ENCODE data around the gene GPR61. TPM values are rescaled to one million over a fixed set of nuclear protein-coding genes. Genes with fewer than 3 reads are reported as not detected.
A peak's percentile ranks its signal among the peaks of the same experiment; 100 is the strongest.

Gene GPR61
- total and polyA plus RNA-seq, 2 of the 4 experiments (the other 2 are of a cell fraction): not detected

- intact Hi-C loops (cut with micrococcal nuclease) (no loop called here), dilution Hi-C loops (cut with HindIII; ENCODE audit: low sequenced_read_pairs, unreplicated experiment) (no loop called here), in situ Hi-C loops (cut with MboI; ENCODE audit: low sequenced_read_pairs) (no loop called here)
- H3K9ac ChIP-seq (ENCODE audit: low read depth, low read length): peak within 1 kb of the TSS; percentile 8; the same call in 1 of the 2 replicates
- no TSS peak for BruUV-seq (replicated peaks)
- H3K79me1 ChIP-seq (ENCODE audit: low read depth in 1 of 2, low read length in 2 of 2): no peaks in the 10 kb centered on the region
- H2AK5ac ChIP-seq (ENCODE audit: low read depth, low read length): 0 out of 2 replicates have a peak within 1 kb of the TSS, but pooled peaks have one; percentile 39
- peaks cover 5% of the 10 kb centered on the region for H3K4me1 ChIP-seq (ENCODE audit: control insufficient read depth, insufficient read depth, low read length)
- H3K18ac ChIP-seq (ENCODE audit: low read depth, low read length): no peak within 1 kb of the TSS
- H2AFZ ChIP-seq (replicated peaks; ENCODE audit: low read length, poor library complexity): peak within 1 kb of the TSS; percentile 99
- peak; percentile 93 for ATAC-seq (ENCODE audit: low read depth)
- H4K91ac ChIP-seq (ENCODE audit: insufficient read depth, low read depth, low read length): no peak within 1 kb of the TSS
- peak within 1 kb of the TSS in 1 of 2 experiments; percentile 42; a peak in 1 of 4 replicates for H4K8ac ChIP-seq (ENCODE audit: low read depth in 2 of 2, low read length in 2 of 2)
- H2BK5ac ChIP-seq (ENCODE audit: low read depth, low read length, poor library complexity, severe bottlenecking): no peak within 1 kb of the TSS
- ChIA-PET CTCF (interaction anchor here (0.6 to 4.0 kb wide), 6 partner anchors 9 to 23 kb away, joined by 3 to 13 read pairs (median 3); no protein-coding TSS in a partner anchor), POLR2A (ENCODE audit: unreplicated experiment) (no interaction called here)
- H3K14ac ChIP-seq (replicated peaks; ENCODE audit: low read depth, low read length): no peak within 1 kb of the TSS; the same call in 1 of the 2 replicates
- H2BK20ac ChIP-seq (ENCODE audit: low read depth, low read length): no peak within 1 kb of the TSS
- peaks cover 2% of the 10 kb centered on the region; the same call in 1 of the 2 replicates for H3K36me3 ChIP-seq (ENCODE audit: control insufficient read depth, insufficient read depth, low read length)
- peak; percentile 43 for DNase-seq
- peak; percentile 52; the same call in 1 of the 2 replicates for TF ChIP-seq MAZ (IDR thresholded peaks at IDR 0.05; ENCODE audit: borderline replicate concordance, low read depth, low read length)
- TF ChIP-seq RCOR1 (IDR thresholded peaks at IDR 0.05; ENCODE audit: insufficient replicate concordance, low read length): no peak
- peak; percentile 90 for TF ChIP-seq MXI1 (IDR thresholded peaks at IDR 0.05; ENCODE audit: borderline replicate concordance, low read depth, low read length)
- TF ChIP-seq NFE2L2 (IDR thresholded peaks at IDR 0.05; ENCODE audit: low read depth, low read length): no peak
- TF ChIP-seq USF2 (IDR thresholded peaks at IDR 0.05; ENCODE audit: low read depth, low read length): peak; percentile 10; the same call in 1 of the 2 replicates
- peak; percentile 96 for TF ChIP-seq BHLHE40 (IDR thresholded peaks at IDR 0.05; ENCODE audit: low read depth, low read length)
- no peak for TF ChIP-seq RAD21 (IDR thresholded peaks at IDR 0.05; ENCODE audit: low read length)
- H2BK15ac ChIP-seq (ENCODE audit: low read depth, low read length): no peak within 1 kb of the TSS
- peak within 1 kb of the TSS; percentile 20; the same call in 1 of the 2 replicates for H2BK120ac ChIP-seq (ENCODE audit: low read depth, low read length)
- 3% methylated on average over 40 of the region's 100 CpGs; no CpG with 5 or more reads in 1 of the 2 experiments for WGBS, 2 experiments (ENCODE audit: extremely low coverage in 2 of 2, insufficient read length in 1 of 2)
- H3K56ac ChIP-seq (ENCODE audit: extremely low read depth, insufficient read depth, low read length): no peak within 1 kb of the TSS
- peak within 1 kb of the TSS; percentile 96 for H3K4me2 ChIP-seq (ENCODE audit: low read depth, low read length)
- H2AK9ac ChIP-seq (replicated peaks; ENCODE audit: low read depth, low read length, poor library complexity): peak within 1 kb of the TSS; percentile 84
- no peak within 1 kb of the TSS for H3K4ac ChIP-seq (ENCODE audit: low read depth, low read length)
- H3K9me3 ChIP-seq (ENCODE audit: control insufficient read depth, insufficient read depth, low read length): no peaks in the 10 kb centered on the region
- peak within 1 kb of the TSS; percentile 81 for H3K4me3 ChIP-seq (ENCODE audit: insufficient read depth, low read depth, low read length)
- 0 out of 2 replicates have a peak within 1 kb of the TSS, but pooled peaks have one; percentile 17 for H3K23ac ChIP-seq (ENCODE audit: low read depth, low read length)
- peak within 1 kb of the TSS; percentile 48; the same call in 1 of the 2 replicates for H3K27ac ChIP-seq (ENCODE audit: insufficient read depth, low read length)
- H4K20me1 ChIP-seq (ENCODE audit: insufficient read depth, low read length): no peaks in the 10 kb centered on the region; the same call in 1 of the 2 replicates
- H3K9me1 ChIP-seq (ENCODE audit: insufficient read depth, low read length): peaks cover 5% of the 10 kb centered on the region; the same call in 1 of the 2 replicates
- H4K5ac ChIP-seq (ENCODE audit: low read depth, low read length): no peak within 1 kb of the TSS
- H3K27me3 ChIP-seq (ENCODE audit: control insufficient read depth, insufficient read depth, low read length): peaks cover 9% of the 10 kb centered on the region
Observed at GRCh38 chr1:109509176-109510134, 30.2 kb upstream of the GPR61 start, which contains the start of gene AMIGO1. Gene AMIGO1 (minus strand): TSS chr1:109509727. CDS start chr1:109508912, 815 bp downstream.
